Gastroesophageal sphincter (tissue), 4 donors: ENCODE data around the gene VRK3. TPM values are rescaled to one million over a fixed set of nuclear protein-coding genes. Genes with fewer than 3 reads are reported as not detected.
A peak's percentile ranks its signal among the peaks of the same experiment; 100 is the strongest.
"Not testable (repeated sequence)": the region's sequence is repeated elsewhere in the genome, so short reads cannot be mapped to it uniquely, and the experiment has no call there.

Experiments
- ATAC-seq: fragments of 150-250 bp; one replicate; pipeline ENCODE4 v1.9.1; 2016; ENCODE audit warnings: mild to moderate bottlenecking, moderate library complexity
- H3K27ac ChIP-seq, 4 donors: fragments of 200-600 bp; sonication (generic) in 3 of 4; 1 replicate in 3 of 4; 2 replicates in 1 of 4; pipeline ENCODE4 v1.5.1; 2016 to 2019
- H3K27me3 ChIP-seq: fragments of 200-600 bp; sonication (generic); one replicate; pipeline ENCODE4 v1.5.1; 2019
- H3K36me3 ChIP-seq, 2 donors: fragments of 200-600 bp; sonication (generic); one replicate each; pipeline ENCODE4 v1.5.1; 2019; ENCODE audit warnings: control low read depth in 1 of 2
- H3K4me1 ChIP-seq, 3 donors: fragments of 200-600 bp; sonication (generic); 1 replicate in 2 of 3; 2 replicates in 1 of 3; pipeline ENCODE4 v1.5.1; 2016 to 2019; ENCODE audit warnings: control low read depth in 2 of 3
- H3K4me3 ChIP-seq, 2 donors: fragments of 200-600 bp; sonication (generic); one replicate each; pipeline ENCODE4 v1.5.1; 2019; ENCODE audit warnings: mild to moderate bottlenecking in 1 of 2, moderate library complexity in 1 of 2
- H3K9me3 ChIP-seq, 3 donors: fragments of 200-600 bp; sonication (generic); one replicate each; pipeline ENCODE4 v1.5.1; 2017 to 2019; ENCODE audit warnings: control low read depth in 2 of 3
- CTCF ChIP-seq, 4 experiments: fragments of 200-600 bp in 2 of 4; fragments of 450-650 bp in 2 of 4; sonication (generic) in 1 of 4; IDR thresholded peaks; one replicate each; pipeline ENCODE4 v1.5.1; 2017 to 2019; ENCODE audit warnings: antibody characterized with exemption in 4 of 4, mild to moderate bottlenecking in 2 of 4, moderate library complexity in 2 of 4
- EP300 ChIP-seq: sonication (generic); formaldehyde crosslinking; IDR thresholded peaks from one replicate; pipeline ENCODE4 v1.6.1; 2017; ENCODE audit warnings: antibody characterized with exemption, mild to moderate bottlenecking
- POLR2A ChIP-seq, 2 donors: fragments of 450-650 bp; IDR thresholded peaks; one replicate each; pipeline ENCODE4 v1.6.1; 2017; ENCODE audit warnings: antibody characterized with exemption in 2 of 2, mild to moderate bottlenecking in 2 of 2, moderate library complexity in 1 of 2
- POLR2AphosphoS5 ChIP-seq: sonication (generic); formaldehyde crosslinking; IDR thresholded peaks from one replicate; pipeline ENCODE4 v1.6.1; 2017; ENCODE audit warnings: antibody characterized with exemption
- WGBS, 2 donors: methylation state at CpG; one replicate each; pipeline ENCODE4 v1.1.5; 2018; ENCODE audit warnings: low coverage in 1 of 2; 5-methylcytosine and 5-hydroxymethylcytosine counted together
- total RNA-seq, 4 donors: library from RNA; depleted of rRNA; stranded (reverse); fragments of >200 nt; gene quantifications; one replicate each; pipeline ENCODE4 v1.1.0, GENCODE V29; 2016

The VRK3 gene, protein sequence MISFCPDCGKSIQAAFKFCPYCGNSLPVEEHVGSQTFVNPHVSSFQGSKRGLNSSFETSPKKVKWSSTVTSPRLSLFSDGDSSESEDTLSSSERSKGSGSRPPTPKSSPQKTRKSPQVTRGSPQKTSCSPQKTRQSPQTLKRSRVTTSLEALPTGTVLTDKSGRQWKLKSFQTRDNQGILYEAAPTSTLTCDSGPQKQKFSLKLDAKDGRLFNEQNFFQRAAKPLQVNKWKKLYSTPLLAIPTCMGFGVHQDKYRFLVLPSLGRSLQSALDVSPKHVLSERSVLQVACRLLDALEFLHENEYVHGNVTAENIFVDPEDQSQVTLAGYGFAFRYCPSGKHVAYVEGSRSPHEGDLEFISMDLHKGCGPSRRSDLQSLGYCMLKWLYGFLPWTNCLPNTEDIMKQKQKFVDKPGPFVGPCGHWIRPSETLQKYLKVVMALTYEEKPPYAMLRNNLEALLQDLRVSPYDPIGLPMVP
- total RNA-seq, result 10 to 100 TPM; 17.5 to 34.3 (median 26.0) TPM

DNA sequence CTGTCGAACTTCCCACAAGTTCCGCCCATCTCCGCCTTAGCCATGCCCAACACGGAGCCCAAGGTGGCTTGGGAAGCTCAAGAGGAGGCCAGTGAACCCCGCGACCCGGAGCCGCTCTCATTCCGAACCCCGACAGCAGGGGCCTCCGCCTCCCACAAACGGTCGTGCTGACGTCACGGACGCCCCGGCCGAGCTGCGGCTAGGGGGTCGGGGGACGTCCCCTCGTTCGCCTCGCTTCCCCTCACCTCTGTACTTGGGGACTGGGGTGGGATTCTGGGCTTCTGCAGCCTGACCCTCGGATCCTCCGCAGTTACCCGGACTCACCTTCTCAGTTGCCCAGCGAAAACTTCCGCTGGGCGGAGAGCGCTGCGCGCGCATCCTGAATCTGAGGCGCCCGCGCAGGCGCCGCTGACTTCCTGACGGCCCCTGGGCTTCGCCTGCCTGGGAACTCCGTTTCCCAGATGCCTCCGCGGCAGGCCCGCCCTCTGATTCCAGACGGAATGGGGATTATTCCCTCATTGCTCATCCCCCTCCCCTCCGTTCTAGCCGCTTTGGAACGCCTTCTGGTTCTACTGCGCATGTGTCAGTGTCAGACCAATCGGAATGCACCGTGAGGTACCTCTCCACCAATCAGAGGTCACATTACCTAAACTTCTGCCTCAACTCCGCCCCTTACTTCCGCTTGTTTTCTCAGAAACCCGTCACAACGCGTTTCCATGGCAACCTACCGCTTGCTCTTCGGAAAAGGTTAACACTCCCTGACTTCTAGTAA lies at the start of gene VRK3:
Gene VRK3, minus strand, starts transcription at position 351 of the 772 bp plus-strand sequence. CDS start 9,210 bp downstream, outside the sequence.
- peaks cover 0 to 59% (median 7%) of the 10 kb centered on the region in 3 donors for H3K4me1 ChIP-seq

GRCh38 chr19:50068382-50068781 lies 43.2 kb upstream of the VRK3 start:
- 81 to 85% methylated on average over 4 to 5 of the region's 5 CpGs for WGBS, 2 donors
- peaks cover 42% of the 10 kb centered on the region for H3K27me3 ChIP-seq
- not testable (repeated sequence) for ATAC-seq, H3K9me3 ChIP-seq, H3K4me3 ChIP-seq, H3K4me1 ChIP-seq, H3K27ac ChIP-seq, H3K36me3 ChIP-seq

More for the DNA sequence above, at the start of gene VRK3:
- Histone ChIP-seq H3K36me3 (peaks cover 0 to 21% of the 10 kb centered on the region in 2 donors), H3K9me3 (no peaks in the 10 kb centered on the region), H3K27me3 (no peaks in the 10 kb centered on the region), H3K4me3 (peak within 1 kb of the TSS; percentile 90 to 93), H3K27ac (peak within 1 kb of the TSS; percentile 81 to 98 (median 94))
- WGBS, 2 donors, result 1% methylated on average over 29 of the region's 59 CpGs; no CpG with 5 or more reads in 1 of the 2 donors
- ATAC-seq, result peak; percentile 98
- peak in 1 of 4 experiments; percentile 31 for TF ChIP-seq CTCF (IDR thresholded peaks at IDR 0.05)
- peak; percentile 66 for TF ChIP-seq POLR2AphosphoS5
- no peak for TF ChIP-seq EP300
- peak; percentile 70 to 77 for TF ChIP-seq POLR2A (IDR thresholded peaks at IDR 0.05)

GRCh38 chr19:50067575-50067974 lies 42.4 kb upstream of the VRK3 start:
- WGBS, 2 donors, result 78 to 81% methylated on average over 4 to 6 of the region's 6 CpGs
- TF ChIP-seq POLR2AphosphoS5 (no peak), CTCF (IDR thresholded peaks at IDR 0.05) (no peak), EP300 (no peak), POLR2A (IDR thresholded peaks at IDR 0.05) (no peak)

GRCh38 chr19:50065938-50066337 lies 40.8 kb upstream of the VRK3 start:
- 67% methylated on average over 7 of the region's 10 CpGs; no CpG with 5 or more reads in 1 of the 2 donors for WGBS, 2 donors
- Histone ChIP-seq H3K9me3 (no peaks in the 10 kb centered on the region), H3K27ac (no peak overlapping the region), H3K4me1 (no peaks in the 10 kb centered on the region), H3K4me3 (no peak overlapping the region), H3K27me3 (peaks cover 34% of the 10 kb centered on the region), H3K36me3 (no peaks in the 10 kb centered on the region)
- ATAC-seq, result no peak
- no peak for TF ChIP-seq CTCF (IDR thresholded peaks at IDR 0.05)
- TF ChIP-seq POLR2AphosphoS5, result no peak
- no peak for TF ChIP-seq EP300
- TF ChIP-seq POLR2A (IDR thresholded peaks at IDR 0.05), result no peak

More at GRCh38 chr19:50067575-50067974, 42.4 kb upstream of the VRK3 start:
- H3K4me1 ChIP-seq, result no peaks in the 10 kb centered on the region
- no peaks in the 10 kb centered on the region for H3K36me3 ChIP-seq
- peaks cover 42% of the 10 kb centered on the region for H3K27me3 ChIP-seq
- no peak for ATAC-seq
- no peak overlapping the region for H3K4me3 ChIP-seq
- no peaks in the 10 kb centered on the region for H3K9me3 ChIP-seq
- no peak overlapping the region for H3K27ac ChIP-seq

GRCh38 chr19:50061650-50062049 lies 36.5 kb upstream of the VRK3 start:
- WGBS, 2 donors, result 53 to 78% methylated on average over 4 to 5 of the region's 5 CpGs
- peaks cover 13% of the 10 kb centered on the region for H3K27me3 ChIP-seq
- no peak overlapping the region for H3K4me3 ChIP-seq
- no peak overlapping the region for H3K27ac ChIP-seq
- no peak for TF ChIP-seq EP300
- no peak for TF ChIP-seq POLR2AphosphoS5
- no peak for TF ChIP-seq CTCF (IDR thresholded peaks at IDR 0.05)
- no peak for TF ChIP-seq POLR2A (IDR thresholded peaks at IDR 0.05)
- H3K4me1 ChIP-seq, result no peaks in the 10 kb centered on the region
- H3K9me3 ChIP-seq, result peaks cover 0 to 28% (median 0%) of the 10 kb centered on the region in 3 donors
- ATAC-seq, result no peak
- H3K36me3 ChIP-seq, result no peaks in the 10 kb centered on the region
